Stimulated activated CD8-positive, alpha-beta memory T cell treated with anti-CD3 and anti-CD28 coated beads, Interleukin-2, amount 100 ng/mL, for 48 hours (primary cell): ENCODE data around the gene SLC47A2.
"Not testable (repeated sequence)": the region's sequence is repeated elsewhere in the genome, so short reads cannot be mapped to it uniquely, and the experiment has no call there.

Experiments used
- DNase-seq, 2 donors: peaks; one replicate each; pipeline ENCODE4 v3.0.0-alpha.2; 2020; ENCODE audit warnings: low read depth in 2 of 2

SLC47A2 gene

GRCh38 chr17:19716108-19717030, at the start of gene SLC47A2:
TSS of gene SLC47A2 (minus strand) at chr17:19716584. CDS start at chr17:19716555, 29 bp downstream.
- DNase-seq, result no peak

GRCh38 chr17:19766016-19766415, 49.6 kb upstream of the SLC47A2 start:
- no peak for DNase-seq

DNA sequence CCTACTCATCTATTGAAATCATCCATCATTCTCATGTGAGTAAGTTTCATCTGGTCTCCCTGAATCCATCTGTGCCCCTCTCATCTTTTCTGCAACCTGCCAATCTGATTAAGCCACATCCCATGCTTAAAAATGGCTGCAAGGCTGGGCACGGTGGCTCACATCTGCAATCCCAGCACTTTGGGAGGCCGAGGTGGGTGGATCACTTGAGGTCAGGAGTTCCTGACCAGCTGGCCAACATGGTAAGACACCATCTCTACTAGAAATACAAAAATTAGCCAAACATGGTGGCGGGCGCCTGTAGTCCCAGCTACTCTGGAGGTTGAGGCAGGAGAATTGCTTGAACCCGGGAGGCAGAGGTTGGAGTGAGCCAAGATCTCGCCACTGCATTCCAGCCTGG, 47.6 kb upstream of the SLC47A2 start:
- DNase-seq, result not testable (repeated sequence)

DNA sequence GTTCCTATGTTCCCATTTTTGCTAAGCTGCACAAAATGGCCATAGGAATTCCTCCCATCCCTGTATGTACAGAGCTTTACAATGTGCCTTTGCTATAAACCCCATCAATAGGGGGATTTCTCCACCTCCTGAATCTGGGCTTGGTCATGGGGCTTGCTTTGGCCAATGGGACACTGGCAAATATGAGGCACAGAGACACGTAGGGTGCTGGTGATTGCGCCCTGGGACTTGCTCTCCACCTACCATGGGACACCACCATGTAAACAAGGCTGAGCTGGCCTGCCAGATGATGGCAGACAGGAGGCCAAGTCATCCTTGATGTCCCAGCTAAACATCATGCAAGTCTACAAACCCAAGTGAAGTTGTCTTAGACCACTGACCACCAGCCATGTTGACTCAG, 47.0 kb upstream of the SLC47A2 start:
- DNase-seq, result no peak

DNA sequence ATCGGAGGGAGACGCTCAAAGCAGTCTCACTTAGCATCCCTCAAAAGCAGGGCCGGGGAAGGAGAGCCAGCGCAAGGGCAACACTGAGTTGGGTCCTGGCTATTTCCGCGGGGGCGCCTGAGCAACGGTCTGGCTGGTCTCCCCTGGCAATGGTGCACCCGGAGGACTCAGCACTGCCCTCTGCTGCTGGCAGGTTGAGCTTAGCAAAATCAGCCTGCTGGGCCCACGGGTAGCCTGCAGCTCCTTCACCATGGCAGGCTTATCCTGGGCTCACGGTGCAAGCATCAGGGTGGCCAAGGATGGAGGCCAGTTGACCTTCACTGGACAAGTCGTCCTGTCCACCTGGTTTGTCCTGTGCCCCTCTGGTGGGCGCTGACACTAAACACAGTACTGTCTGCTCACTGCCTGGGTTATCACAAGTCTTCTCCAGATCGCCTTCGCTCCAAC, 46.2 kb upstream of the SLC47A2 start:
- DNase-seq, result peak; percentile 36 to 64

- DNase-seq, result no peak
Measured at GRCh38 chr17:19760746-19761145, 44.4 kb upstream of the SLC47A2 start.

GRCh38 chr17:19759568-19760549, 43.5 kb upstream of the SLC47A2 start:
- no peak for DNase-seq

GRCh38 chr17:19757536-19758180, 41.3 kb upstream of the SLC47A2 start:
- DNase-seq, result no peak

DNA sequence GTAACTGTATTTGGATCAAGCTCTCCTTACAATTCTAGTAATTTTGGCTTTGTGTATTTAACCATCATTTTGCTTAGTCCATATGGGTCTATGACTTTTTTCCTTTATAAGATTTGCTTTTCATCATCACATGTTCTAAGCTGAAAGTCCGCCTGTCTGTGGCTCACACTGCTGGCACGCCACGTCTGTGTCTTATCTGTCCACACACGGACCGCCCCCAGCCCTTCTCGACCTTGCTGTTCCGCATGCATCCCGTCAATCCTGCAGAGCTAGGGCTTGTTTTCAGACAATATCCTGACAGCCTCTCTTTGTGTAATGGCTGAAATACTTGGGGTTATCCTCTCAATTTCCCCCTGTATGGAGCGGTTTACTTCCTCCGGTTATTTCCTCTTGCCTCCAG, 40.2 kb upstream of the SLC47A2 start:
- no peak for DNase-seq

DNA sequence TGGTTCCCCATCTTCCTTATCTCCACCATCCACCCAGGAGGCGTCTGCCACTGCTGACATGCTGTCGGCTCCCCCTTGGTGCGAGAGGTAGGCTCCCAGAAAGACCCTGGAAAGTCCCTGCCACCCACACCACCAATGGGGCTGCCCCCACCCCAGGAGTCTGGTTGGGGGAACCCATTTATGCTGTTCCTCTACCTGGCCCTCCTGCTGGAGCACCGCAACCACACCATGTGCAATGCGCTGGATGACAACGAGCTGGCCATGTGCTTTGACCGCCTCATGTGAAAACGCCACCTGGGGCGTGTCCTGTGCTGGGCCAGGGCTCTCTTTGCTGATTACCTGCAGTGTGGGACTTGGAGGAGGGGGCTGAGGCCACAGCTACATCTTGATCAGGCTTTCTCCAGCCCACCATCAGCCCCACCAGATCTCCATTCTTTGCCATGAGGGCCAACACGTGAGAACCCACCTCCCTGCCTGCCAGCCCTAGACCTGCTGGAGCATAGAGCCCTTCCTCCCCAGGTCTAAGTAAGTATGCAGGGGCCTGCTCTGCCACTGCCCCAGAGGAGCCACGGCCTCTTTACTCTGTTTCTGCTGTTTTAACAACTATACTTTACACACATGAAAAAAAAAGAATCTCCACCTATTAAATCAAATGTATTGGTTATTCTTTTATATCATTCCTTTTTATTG, 39.6 kb upstream of the SLC47A2 start:
- DNase-seq, result no peak

GRCh38 chr17:19755392-19755791, 39.0 kb upstream of the SLC47A2 start:
- DNase-seq, result no peak

GRCh38 chr17:19753661-19754463, 37.5 kb upstream of the SLC47A2 start:
- DNase-seq, result no peak

DNA sequence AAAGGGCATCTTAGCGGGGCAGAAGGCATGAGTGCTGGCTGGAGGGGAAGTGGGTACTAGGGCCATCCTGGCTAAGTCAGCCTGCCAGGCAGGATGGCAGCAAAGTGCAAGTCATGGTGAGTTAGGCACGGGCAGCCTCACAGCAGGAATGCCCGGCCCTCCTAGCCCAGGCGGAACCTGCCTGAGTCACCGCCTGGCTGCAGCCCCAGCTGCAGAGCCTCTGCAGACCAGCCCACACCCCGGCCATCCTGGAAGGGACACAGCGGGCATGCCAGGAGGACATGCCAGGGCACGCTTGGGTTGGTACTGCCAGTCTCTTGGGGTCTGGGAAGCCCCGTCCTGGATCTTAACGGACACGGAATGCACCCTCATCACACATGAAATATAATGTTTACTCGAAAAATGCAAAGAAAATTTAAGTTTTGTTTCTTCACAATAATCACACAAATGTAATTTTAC, 36.7 kb upstream of the SLC47A2 start:
- no peak for DNase-seq

- DNase-seq, result no peak
Measured at GRCh38 chr17:19752216-19753050, 36.0 kb upstream of the SLC47A2 start.

- DNase-seq, result no peak
Measured at GRCh38 chr17:19750835-19751234, 34.5 kb upstream of the SLC47A2 start.

DNA sequence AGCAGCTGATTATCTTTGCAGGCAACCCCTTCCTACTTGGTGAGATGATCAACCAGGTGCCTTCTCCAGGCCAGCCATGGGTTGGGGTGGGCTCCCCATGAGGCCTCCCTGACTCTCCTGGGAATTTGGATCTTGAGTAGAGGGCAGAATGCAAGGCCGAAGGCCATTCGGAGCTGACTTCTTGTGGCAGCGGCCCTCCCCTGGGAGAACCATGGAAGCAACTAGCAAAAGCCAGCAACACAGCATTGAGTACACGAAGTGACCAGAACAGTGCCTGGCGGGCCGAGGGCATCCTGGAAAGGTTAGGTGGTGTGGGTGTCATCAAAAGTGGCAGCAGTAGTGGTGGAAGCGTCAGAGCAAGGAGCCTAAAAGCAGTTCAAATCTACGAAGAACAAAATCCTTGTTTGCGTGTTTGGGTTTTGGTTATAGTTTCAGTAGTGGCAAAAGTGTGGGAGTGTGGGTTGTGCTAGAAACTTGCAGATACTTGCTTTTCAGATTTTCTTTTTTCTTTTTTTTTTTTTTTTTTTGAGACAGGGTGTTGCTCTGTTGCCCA, 33.7 kb upstream of the SLC47A2 start:
- no peak for DNase-seq

GRCh38 chr17:19748807-19749193, 32.4 kb upstream of the SLC47A2 start:
- no peak for DNase-seq

DNA sequence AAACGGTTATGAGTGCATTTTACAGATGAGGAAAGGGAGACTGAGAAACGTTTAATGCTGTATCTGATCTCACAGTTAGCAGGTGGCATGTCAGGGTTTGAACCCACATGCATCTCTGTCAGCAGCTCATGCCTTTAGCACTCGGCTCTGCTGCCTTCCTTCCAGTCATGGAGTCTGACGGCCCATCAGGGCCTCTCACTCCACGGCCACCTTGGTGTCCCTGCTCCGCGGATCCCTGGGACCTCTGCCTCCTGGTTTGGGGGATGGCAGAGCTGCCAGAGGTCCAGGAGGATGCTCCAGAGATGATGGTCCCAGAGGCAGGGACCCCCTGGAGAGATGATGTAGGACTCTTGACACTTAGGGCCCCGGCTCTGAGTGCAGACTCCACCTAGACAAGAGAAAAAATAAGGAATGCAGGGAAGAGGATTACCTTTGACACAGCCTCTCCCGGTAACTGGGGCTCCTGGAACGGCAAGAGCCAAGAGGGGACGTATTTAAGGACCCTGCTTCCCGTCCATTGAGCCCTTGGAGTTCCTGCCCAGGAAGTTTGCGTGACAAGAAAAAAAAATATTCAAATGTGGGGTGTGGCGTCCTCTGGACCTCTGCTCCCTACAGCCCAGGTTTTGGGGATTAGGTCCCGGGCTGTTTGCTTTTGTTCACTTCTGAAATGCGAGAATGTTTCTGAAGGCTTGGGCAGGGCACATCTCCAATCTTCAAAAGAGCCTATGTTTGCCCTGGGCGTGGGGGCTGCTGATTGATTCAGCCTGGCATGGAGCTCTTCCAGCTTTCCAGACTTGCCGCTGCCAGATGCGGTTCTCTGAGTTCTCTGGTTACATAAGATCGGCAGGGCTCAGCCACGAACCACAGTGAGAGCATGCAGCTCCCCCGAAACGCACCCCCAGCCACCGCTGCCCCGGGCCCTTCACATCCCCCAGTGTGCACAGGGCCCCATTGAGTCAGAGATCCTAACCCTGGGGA, 31.7 kb upstream of the SLC47A2 start, which contains the start of gene ALDH3A1:
Gene ALDH3A1 (minus strand): TSS at position 470 of the 978 bp plus-strand sequence. CDS start 3,169 bp downstream, outside the sequence.
- no peak for DNase-seq
